Erythroblast (primary cell): ENCODE results near the gene TRABD2B.

ENCODE experiments used
- GATA1 ChIP-seq: IDR thresholded peaks from 2 replicates; pipeline ENCODE4 v1.6.1; 2011; ENCODE audit warnings: low read depth, mild to moderate bottlenecking, control low read depth, low read length, moderate library complexity
- POLR2A ChIP-seq: IDR thresholded peaks from 2 replicates; pipeline ENCODE4 v1.6.1; 2011; ENCODE audit warnings: mild to moderate bottlenecking, low read length

DNA sequence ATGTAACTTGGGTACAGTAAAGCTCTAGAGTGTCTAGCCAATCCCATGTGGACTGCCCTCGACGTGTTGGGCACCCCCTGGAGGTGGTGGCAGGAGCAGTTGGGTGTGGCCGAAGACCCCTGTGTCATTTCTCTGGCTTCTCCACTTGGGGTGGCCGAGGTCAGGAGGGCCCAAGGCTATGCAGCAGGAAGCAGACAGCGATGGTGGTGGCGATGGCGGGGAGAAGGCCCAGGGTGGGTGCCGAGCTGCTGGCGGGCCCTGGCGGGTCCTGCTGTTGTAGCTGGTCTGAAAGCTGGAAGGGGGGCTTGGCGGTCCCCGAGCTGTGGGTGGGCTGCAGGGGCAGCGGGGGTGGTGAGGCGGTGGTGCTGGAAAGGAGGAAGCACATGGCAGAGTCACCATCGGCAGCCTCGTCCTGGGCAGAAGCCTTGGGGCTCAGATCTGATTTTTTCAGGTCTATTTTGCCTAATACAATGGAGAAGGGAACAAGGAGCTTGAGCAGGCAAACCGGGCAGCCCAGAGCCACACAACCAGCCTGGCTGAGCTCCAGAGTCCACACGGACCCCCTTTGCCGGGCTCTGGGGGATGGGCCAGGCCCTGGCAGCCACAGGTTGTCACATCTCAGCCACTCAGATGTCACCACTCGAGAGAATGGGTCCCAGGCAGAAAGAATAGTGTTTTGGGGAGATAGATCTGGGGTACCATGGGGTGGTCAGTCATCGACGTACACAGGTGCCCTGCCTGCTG lies 231.3 kb downstream of the TRABD2B start:
- TF ChIP-seq POLR2A (no peak), GATA1 (no peak)
